ENCODE results near the gene NMD3. TPM values are rescaled to one million over a fixed set of nuclear protein-coding genes. Genes with fewer than 3 reads are reported as not detected.
"Not testable (repeated sequence)": the region's sequence is repeated elsewhere in the genome, so short reads cannot be mapped to it uniquely, and the experiment has no call there.

Gene NMD3
- total RNA-seq (100 to 1,000 TPM in 1 of 5 donors, 10 to 100 TPM in 4; 23.8 to 151 (median 61.6) TPM), polyA plus RNA-seq (10 to 100 TPM; 21.3 to 48.6 (median 39.5) TPM)
- long read RNA-seq, donor 1: 0 reads
- long read RNA-seq, donor 2, partial matches to known transcripts: 0 of 3 reads
- long read RNA-seq, donor 2, other reads (novel, unspliced or antisense): 0 of 3 reads
- long read RNA-seq, donor 3, partial matches to known transcripts: 0 of 4 reads
- long read RNA-seq, donor 3, other reads (novel, unspliced or antisense): 0 of 4 reads
- long read RNA-seq, donor 4: 0 reads
- long read RNA-seq, donor 5, transcript NMD3-201 (16 exons, 3,049 nt): major isoform, 9 of 9 reads
- long read RNA-seq, donor 5, partial matches to known transcripts: 0 of 9 reads
- long read RNA-seq, donor 5, other reads (novel, unspliced or antisense): 0 of 9 reads
- long read RNA-seq, donor 6: 0 reads
- long read RNA-seq, donor 7, transcript NMD3-201 (16 exons, 3,049 nt): major isoform, 5 of 7 reads
- long read RNA-seq, donor 7, partial matches to known transcripts: 0 of 7 reads
- long read RNA-seq, donor 7, other reads (novel, unspliced or antisense): 0 of 7 reads
- long read RNA-seq, donor 8, transcript NMD3-201 (16 exons, 3,049 nt): major isoform, 15 of 20 reads
- long read RNA-seq, donor 8, partial matches to known transcripts: 5 of 20 reads
- long read RNA-seq, donor 8, other reads (novel, unspliced or antisense): 0 of 20 reads
- long read RNA-seq, donor 9, partial matches to known transcripts: 9 of 14 reads
- long read RNA-seq, donor 9, other reads (novel, unspliced or antisense): 0 of 14 reads
- long read RNA-seq, donor 10, partial matches to known transcripts: 0 of 1 reads
- long read RNA-seq, donor 10, other reads (novel, unspliced or antisense): 0 of 1 reads

GRCh38 chr3:161220850-161221753 is at the start of gene NMD3:
NMD3 (plus strand) TSS chr3:161221311; CDS start chr3:161222014, 703 bp downstream.
- Histone ChIP-seq H3K27me3 (no peaks in the 10 kb centered on the region), H3K27ac (peak within 1 kb of the TSS; percentile 91 to 99 (median 97)), H3K4me3 (peak within 1 kb of the TSS; percentile 76 to 93 (median 91)), H3K36me3 (peaks cover 0 to 10% (median 2%) of the 10 kb centered on the region in 4 donors), H3K4me1 (peaks cover 24 to 42% (median 33%) of the 10 kb centered on the region in 4 donors), H3K9me3 (no peaks in the 10 kb centered on the region)
- DNase-seq: peak; percentile 96 to 98
- TF ChIP-seq POLR2AphosphoS5 (IDR thresholded peaks at IDR 0.05): peak; percentile 60 to 91 (median 90)
- TF ChIP-seq POLR2A (IDR thresholded peaks at IDR 0.05): peak in 2 of 4 donors; percentile 35 to 54
- no peak for TF ChIP-seq EP300 (IDR thresholded peaks at IDR 0.05)
- WGBS, 5 donors: 0 to 1% (median 0%) methylated on average over 49 to 71 of the region's 71 CpGs
- intact Hi-C loops (cut with DNase I; ENCODE audit: low total_unique reads): no loop called here

GRCh38 chr3:161171639-161172552 is 49.2 kb upstream of the NMD3 start:
- 64 to 82% (median 75%) methylated on average over 2 of the region's 2 CpGs for WGBS, 5 donors
- Histone ChIP-seq H3K9me3 (peaks cover 0 to 4% (median 0%) of the 10 kb centered on the region in 4 donors), H3K4me3 (no peak overlapping the region)

GRCh38 chr3:161175506-161175905 is 45.6 kb upstream of the NMD3 start:
- intact Hi-C loops (cut with DNase I; ENCODE audit: low total_unique reads): no loop called here
- WGBS, 5 donors: 22 to 45% (median 33%) methylated on average over 1 of the region's 1 CpG
- no peak for TF ChIP-seq POLR2A (IDR thresholded peaks at IDR 0.05)
- no peak for TF ChIP-seq POLR2AphosphoS5 (IDR thresholded peaks at IDR 0.05)
- no peak for TF ChIP-seq EP300 (IDR thresholded peaks at IDR 0.05)
- no peak for DNase-seq
- no peak overlapping the region for H3K27ac ChIP-seq
- peaks cover 0 to 6% (median 0%) of the 10 kb centered on the region in 4 donors for H3K4me1 ChIP-seq
- H3K36me3 ChIP-seq: no peaks in the 10 kb centered on the region
- no peak overlapping the region for H3K4me3 ChIP-seq
- peaks cover 0 to 4% (median 0%) of the 10 kb centered on the region in 4 donors for H3K9me3 ChIP-seq
- no peaks in the 10 kb centered on the region for H3K27me3 ChIP-seq

More at GRCh38 chr3:161171639-161172552, 49.2 kb upstream of the NMD3 start:
- TF ChIP-seq POLR2A (IDR thresholded peaks at IDR 0.05): no peak
- TF ChIP-seq EP300 (IDR thresholded peaks at IDR 0.05): no peak
- peak in 1 of 7 experiments; percentile 11 for TF ChIP-seq CTCF (IDR thresholded peaks at IDR 0.05)
- no peak overlapping the region for H3K27ac ChIP-seq
- no peaks in the 10 kb centered on the region for H3K27me3 ChIP-seq
- DNase-seq: peak in 1 of 2 donors; percentile 6
- intact Hi-C loops (cut with DNase I; ENCODE audit: low total_unique reads): no loop called here
- H3K4me1 ChIP-seq: peaks cover 0 to 6% (median 0%) of the 10 kb centered on the region in 4 donors
- H3K36me3 ChIP-seq: no peaks in the 10 kb centered on the region

GRCh38 chr3:161177991-161178390 is 43.1 kb upstream of the NMD3 start:
- H3K27me3 ChIP-seq: no peaks in the 10 kb centered on the region
- no peaks in the 10 kb centered on the region for H3K36me3 ChIP-seq
- no peaks in the 10 kb centered on the region for H3K4me1 ChIP-seq
- H3K9me3 ChIP-seq: peaks cover 0 to 4% (median 0%) of the 10 kb centered on the region in 4 donors
- no peak for TF ChIP-seq EP300 (IDR thresholded peaks at IDR 0.05)
- no peak for TF ChIP-seq CTCF (IDR thresholded peaks at IDR 0.05)
- TF ChIP-seq POLR2A (IDR thresholded peaks at IDR 0.05): no peak
- TF ChIP-seq POLR2AphosphoS5 (IDR thresholded peaks at IDR 0.05): no peak
- H3K4me3 ChIP-seq: no peak overlapping the region
- H3K27ac ChIP-seq: no peak overlapping the region
- DNase-seq: no peak
- intact Hi-C loops (cut with DNase I; ENCODE audit: low total_unique reads): no loop called here
- WGBS, 5 donors: 61 to 82% (median 76%) methylated on average over 3 of the region's 3 CpGs

- H3K4me1 ChIP-seq; intact Hi-C loops (cut with DNase I; ENCODE audit: low total_unique reads); DNase-seq; H3K36me3 ChIP-seq; H3K27me3 ChIP-seq; H3K4me3 ChIP-seq; H3K27ac ChIP-seq; H3K9me3 ChIP-seq: not testable (repeated sequence)
- WGBS, 5 donors: 16 to 39% (median 28%) methylated on average over 1 of the region's 1 CpG
Observed at GRCh38 chr3:161181371-161181770, 39.7 kb upstream of the NMD3 start.

Measured in stomach (tissue), 19 donors.